ENCODE results near the gene JARID2.

Gene JARID2

DNA sequence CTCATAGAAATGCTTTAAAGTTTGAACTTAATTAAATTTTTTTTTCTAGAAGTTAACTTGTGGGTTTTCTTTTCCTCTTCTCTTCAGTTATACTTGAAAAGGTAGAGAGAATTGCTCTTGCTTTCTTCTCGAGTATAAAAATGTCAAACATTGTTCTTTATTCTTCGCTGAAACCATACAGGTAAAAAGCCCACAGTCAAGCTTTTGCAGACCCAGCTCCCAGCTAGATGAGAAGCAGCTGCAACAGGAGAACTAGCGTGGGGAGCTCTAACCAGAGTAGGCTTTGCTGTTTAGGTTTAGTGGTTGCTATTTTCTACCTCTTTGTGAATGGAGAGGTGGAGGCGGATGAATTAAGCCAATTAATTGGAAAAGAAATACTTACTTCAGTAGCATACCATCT, 102.7 kb downstream of the JARID2 start:
- Histone ChIP-seq H3K4me1 (ENCODE audit: insufficient read depth, low read length, severe bottlenecking) (no peaks in the 10 kb centered on the region), H3F3A (ENCODE audit: insufficient read depth, low read length) (no peaks in the 10 kb centered on the region), H3K9ac (ENCODE audit: low read length) (no peak overlapping the region), H3K27ac (ENCODE audit: low read depth, low read length, poor library complexity, severe bottlenecking) (no peak overlapping the region), H3K4me2 (ENCODE audit: low read length) (no peak overlapping the region), H3K9me2 (ENCODE audit: low read depth, low read length) (no peaks in the 10 kb centered on the region), H3K36me3 (ENCODE audit: insufficient read depth, low read length) (no peaks in the 10 kb centered on the region), H3K27me3 (ENCODE audit: insufficient read depth, low read length) (no peaks in the 10 kb centered on the region), H3K79me2 (ENCODE audit: insufficient read depth, low read length) (no peaks in the 10 kb centered on the region), H4K20me1 (ENCODE audit: insufficient read depth, low read length) (0 out of 2 replicates have a peak, but pooled peaks cover 4% of the 10 kb centered on the region), H3K9me3 (ENCODE audit: low read length) (no peaks in the 10 kb centered on the region), H3K4me3 (ENCODE audit: low read depth, low read length, poor library complexity, severe bottlenecking) (no peak overlapping the region), H2AFZ (ENCODE audit: low read length) (no peak overlapping the region)
- TF ChIP-seq, protein P1, sequence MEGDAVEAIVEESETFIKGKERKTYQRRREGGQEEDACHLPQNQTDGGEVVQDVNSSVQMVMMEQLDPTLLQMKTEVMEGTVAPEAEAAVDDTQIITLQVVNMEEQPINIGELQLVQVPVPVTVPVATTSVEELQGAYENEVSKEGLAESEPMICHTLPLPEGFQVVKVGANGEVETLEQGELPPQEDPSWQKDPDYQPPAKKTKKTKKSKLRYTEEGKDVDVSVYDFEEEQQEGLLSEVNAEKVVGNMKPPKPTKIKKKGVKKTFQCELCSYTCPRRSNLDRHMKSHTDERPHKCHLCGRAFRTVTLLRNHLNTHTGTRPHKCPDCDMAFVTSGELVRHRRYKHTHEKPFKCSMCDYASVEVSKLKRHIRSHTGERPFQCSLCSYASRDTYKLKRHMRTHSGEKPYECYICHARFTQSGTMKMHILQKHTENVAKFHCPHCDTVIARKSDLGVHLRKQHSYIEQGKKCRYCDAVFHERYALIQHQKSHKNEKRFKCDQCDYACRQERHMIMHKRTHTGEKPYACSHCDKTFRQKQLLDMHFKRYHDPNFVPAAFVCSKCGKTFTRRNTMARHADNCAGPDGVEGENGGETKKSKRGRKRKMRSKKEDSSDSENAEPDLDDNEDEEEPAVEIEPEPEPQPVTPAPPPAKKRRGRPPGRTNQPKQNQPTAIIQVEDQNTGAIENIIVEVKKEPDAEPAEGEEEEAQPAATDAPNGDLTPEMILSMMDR (IDR thresholded peaks at IDR 0.05; ENCODE audit: low read length), result no peak
- no peak for TF ChIP-seq EZH2 (IDR thresholded peaks at IDR 0.05; ENCODE audit: borderline replicate concordance, low read length)

DNA sequence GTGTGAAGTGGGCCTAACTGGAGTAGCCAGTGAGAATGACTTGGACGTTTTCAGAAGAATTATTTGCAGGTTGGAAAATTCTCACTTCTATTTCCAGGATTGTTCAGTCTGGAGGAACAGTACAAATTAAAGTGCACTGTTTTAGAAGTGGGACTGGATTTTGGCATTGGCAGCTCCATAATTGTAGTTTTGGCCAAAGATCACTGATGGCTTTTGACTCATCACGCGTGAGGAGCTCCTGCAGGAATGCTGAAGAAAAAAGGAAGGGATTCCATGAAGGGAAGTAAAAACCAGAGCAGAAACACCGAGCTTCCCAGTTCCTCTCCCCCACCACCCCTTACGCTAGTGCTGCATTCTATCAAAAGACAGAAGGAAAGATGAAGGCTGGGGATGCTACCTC, 103.5 kb downstream of the JARID2 start:
- no peaks in the 10 kb centered on the region for H3K9me2 ChIP-seq (ENCODE audit: low read depth, low read length)
- H3K4me2 ChIP-seq (ENCODE audit: low read length), result no peak overlapping the region
- H3K27ac ChIP-seq (ENCODE audit: low read depth, low read length, poor library complexity, severe bottlenecking), result no peak overlapping the region
- 0 out of 2 replicates have a peak, but pooled peaks cover 4% of the 10 kb centered on the region for H4K20me1 ChIP-seq (ENCODE audit: insufficient read depth, low read length)
- H3K79me2 ChIP-seq (ENCODE audit: insufficient read depth, low read length), result no peaks in the 10 kb centered on the region
- H2AFZ ChIP-seq (ENCODE audit: low read length), result no peak overlapping the region
- TF ChIP-seq EZH2 (IDR thresholded peaks at IDR 0.05; ENCODE audit: borderline replicate concordance, low read length), result no peak
- TF ChIP-seq, protein P1 (IDR thresholded peaks at IDR 0.05; ENCODE audit: low read length), result no peak
- H3K27me3 ChIP-seq (ENCODE audit: insufficient read depth, low read length), result no peaks in the 10 kb centered on the region
- no peak overlapping the region for H3K9ac ChIP-seq (ENCODE audit: low read length)
- H3K4me3 ChIP-seq (ENCODE audit: low read depth, low read length, poor library complexity, severe bottlenecking), result no peak overlapping the region
- H3K4me1 ChIP-seq (ENCODE audit: insufficient read depth, low read length, severe bottlenecking), result no peaks in the 10 kb centered on the region
- no peaks in the 10 kb centered on the region for H3F3A ChIP-seq (ENCODE audit: insufficient read depth, low read length)
- no peaks in the 10 kb centered on the region for H3K36me3 ChIP-seq (ENCODE audit: insufficient read depth, low read length)
- H3K9me3 ChIP-seq (ENCODE audit: low read length), result no peaks in the 10 kb centered on the region

DNA sequence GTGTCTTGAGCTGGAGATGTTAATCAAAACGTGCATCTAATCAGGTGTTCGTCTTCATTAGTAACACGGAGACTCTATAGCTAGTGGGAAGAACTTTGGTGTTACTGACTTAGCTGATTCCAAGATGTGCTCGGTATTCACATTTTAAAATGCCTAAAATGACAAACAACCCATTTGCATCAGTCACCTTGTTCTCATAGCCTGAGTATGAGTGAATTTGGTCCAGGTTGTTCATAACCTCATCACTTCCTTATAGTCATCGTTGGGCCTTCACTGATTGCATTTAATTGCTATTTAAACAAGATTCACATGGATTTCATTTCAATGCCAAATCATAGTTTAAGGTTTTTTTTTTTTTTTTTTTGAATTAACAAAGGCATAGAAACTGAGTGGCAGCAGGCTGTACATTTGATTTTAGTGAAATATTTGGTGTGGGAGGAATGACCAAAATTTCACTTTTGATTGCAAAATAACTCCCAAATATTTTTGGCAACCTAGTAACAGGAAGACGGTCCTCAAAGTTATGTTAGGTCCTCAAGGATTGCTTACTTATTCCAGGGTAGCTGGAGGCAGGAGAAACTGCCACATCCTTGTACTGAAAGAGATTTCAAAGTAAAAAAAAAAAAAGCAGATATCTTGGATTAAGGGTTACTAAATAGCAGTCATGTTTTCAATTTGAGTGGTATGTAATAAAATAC, 104.7 kb downstream of the JARID2 start:
- Histone ChIP-seq H3K27me3 (ENCODE audit: insufficient read depth, low read length) (no peaks in the 10 kb centered on the region), H4K20me1 (ENCODE audit: insufficient read depth, low read length) (0 out of 2 replicates have a peak, but pooled peaks cover 4% of the 10 kb centered on the region), H3K9me3 (ENCODE audit: low read length) (no peaks in the 10 kb centered on the region), H2AFZ (ENCODE audit: low read length) (no peak overlapping the region), H3K4me3 (ENCODE audit: low read depth, low read length, poor library complexity, severe bottlenecking) (no peak overlapping the region), H3K27ac (ENCODE audit: low read depth, low read length, poor library complexity, severe bottlenecking) (no peak overlapping the region), H3K4me1 (ENCODE audit: insufficient read depth, low read length, severe bottlenecking) (no peaks in the 10 kb centered on the region), H3K36me3 (ENCODE audit: insufficient read depth, low read length) (no peaks in the 10 kb centered on the region), H3F3A (ENCODE audit: insufficient read depth, low read length) (no peaks in the 10 kb centered on the region), H3K4me2 (ENCODE audit: low read length) (no peak overlapping the region), H3K9me2 (ENCODE audit: low read depth, low read length) (no peaks in the 10 kb centered on the region), H3K9ac (ENCODE audit: low read length) (no peak overlapping the region), H3K79me2 (ENCODE audit: insufficient read depth, low read length) (no peaks in the 10 kb centered on the region)
- TF ChIP-seq, protein P1 (IDR thresholded peaks at IDR 0.05; ENCODE audit: low read length), result no peak
- TF ChIP-seq EZH2 (IDR thresholded peaks at IDR 0.05; ENCODE audit: borderline replicate concordance, low read length), result no peak

Measured in OCI-LY1 (cell line).